Dedifferentiated amniotic fluid mesenchymal stem cell (primary cell): ENCODE results near the gene ZSWIM6.
"Not testable (repeated sequence)": the region's sequence is repeated elsewhere in the genome, so short reads cannot be mapped to it uniquely, and the experiment has no call there.

Experiments
- DNase-seq: peaks from one replicate; pipeline ENCODE4 v3.0.0-alpha.2; 2016; ENCODE audit errors: extremely low spot score

ZSWIM6 gene

GRCh38 chr5:61363401-61364114 is 31.5 kb downstream of the ZSWIM6 start:
- DNase-seq, result no peak

- no peak for DNase-seq
Observed at GRCh38 chr5:61366497-61367240, 34.6 kb downstream of the ZSWIM6 start.

GRCh38 chr5:61370506-61370905 is 38.4 kb downstream of the ZSWIM6 start:
- no peak for DNase-seq

GRCh38 chr5:61371474-61371873 is 39.4 kb downstream of the ZSWIM6 start:
- DNase-seq, result no peak

- DNase-seq, result no peak
Observed at GRCh38 chr5:61379677-61380076, 47.6 kb downstream of the ZSWIM6 start.

GRCh38 chr5:61381968-61382367 is 49.9 kb downstream of the ZSWIM6 start:
- no peak for DNase-seq

- DNase-seq, result no peak
Observed at GRCh38 chr5:61385627-61386026, 53.6 kb downstream of the ZSWIM6 start.

GRCh38 chr5:61386045-61386800 is 54.2 kb downstream of the ZSWIM6 start:
- no peak for DNase-seq

- DNase-seq, result no peak
Observed at GRCh38 chr5:61389609-61390008, 57.6 kb downstream of the ZSWIM6 start.

GRCh38 chr5:61394078-61394704 is 62.1 kb downstream of the ZSWIM6 start:
- DNase-seq, result no peak

GRCh38 chr5:61394793-61395192 is 62.7 kb downstream of the ZSWIM6 start:
- DNase-seq, result no peak

- no peak for DNase-seq
Observed at GRCh38 chr5:61397238-61397637, 65.2 kb downstream of the ZSWIM6 start.

GRCh38 chr5:61397937-61398336 is 65.9 kb downstream of the ZSWIM6 start:
- DNase-seq, result no peak

GRCh38 chr5:61398440-61398839 is 66.4 kb downstream of the ZSWIM6 start:
- DNase-seq, result no peak

GRCh38 chr5:61399679-61400078 is 67.6 kb downstream of the ZSWIM6 start:
- DNase-seq, result no peak

GRCh38 chr5:61401726-61402125 is 69.7 kb downstream of the ZSWIM6 start:
- no peak for DNase-seq

GRCh38 chr5:61402244-61402823 is 70.3 kb downstream of the ZSWIM6 start:
- DNase-seq, result no peak

GRCh38 chr5:61402970-61403900 is 71.2 kb downstream of the ZSWIM6 start:
- DNase-seq, result no peak

GRCh38 chr5:61405511-61406295 is 73.6 kb downstream of the ZSWIM6 start:
- no peak for DNase-seq

GRCh38 chr5:61406497-61406896 is 74.4 kb downstream of the ZSWIM6 start:
- DNase-seq, result not testable (repeated sequence)
